K562 (cell line): Measurements from ENCODE around the gene SPECC1L. TPM values are rescaled to one million over a fixed set of nuclear protein-coding genes. Genes with fewer than 3 reads are reported as not detected.

Source experiments
- ATAC-seq: fragments of 200-7000 bp; cut with Tn5 transposase; 3 replicates; pipeline ENCODE4 v1.9.1; 2020; ENCODE audit warnings: moderate library complexity
- BruUV-seq: library from RNA; stranded (reverse); fragments of 400-500 nt; replicated peaks from 2 replicates; lab custom pipeline; 2021; lab: Mats Ljungman, UMichigan
- CTCF ChIA-PET: fragments of 300-600 bp; formaldehyde crosslinking; extraction: SDS; loops from one replicate; lab custom pipeline; 2021; ENCODE audit warnings: low intra/inter-chr PET ratio; lab: Yijun Ruan, JAX
- POLR2A ChIA-PET: fragments of 300-600, 350-650 bp; sonication (Branson Sonifier 250); formaldehyde crosslinking; extraction: SDS; loops from one replicate; lab custom pipeline; 2021; ENCODE audit warnings: antibody characterized with exemption, inconsistent platforms; lab: Yijun Ruan, JAX
- DNase-seq, 4 experiments: peaks; one replicate each; pipeline versions ENCODE4 v3.0.0 to v3.0.0-alpha.2; 2011 to 2018; ENCODE audit warnings: low spot score in 3 of 4, mixed read lengths in 3 of 4; ENCODE audit errors: extremely low read depth in 1 of 4
- FAIRE-seq: peaks from 2 replicates; lab custom pipeline; 2011; peaks lifted over from hg19 to GRCh38; lab: Jason Lieb, UNC
- H2AFZ ChIP-seq: 2 replicates; pipeline ENCODE4 v1.6.0; 2011; ENCODE audit warnings: low read depth, low read length, control low read depth, inconsistent platforms
- H3K27ac ChIP-seq: fragments of 200-600 bp; 3 replicates; pipeline ENCODE4 v1.8.0; 2011; ENCODE audit warnings: low read depth, mild to moderate bottlenecking, control low read depth, inconsistent platforms, low read length, moderate library complexity, mixed read lengths; ENCODE audit errors: extremely low read depth
- H3K27me3 ChIP-seq, 2 experiments: fragments of 300-600 bp in 1 of 2; 2 replicates in 1 of 2; 3 replicates in 1 of 2; pipeline versions ENCODE4 v1.6.0 to v1.8.0; 2011; ENCODE audit warnings: inconsistent platforms in 2 of 2, low read length in 2 of 2, mild to moderate bottlenecking in 1 of 2, mixed read lengths in 1 of 2, moderate library complexity in 1 of 2; ENCODE audit not compliant: control insufficient read depth in 2 of 2, insufficient read depth in 2 of 2
- H3K36me3 ChIP-seq: fragments of 300-600 bp; 3 replicates; pipeline ENCODE4 v1.8.0; 2011; ENCODE audit warnings: mild to moderate bottlenecking, low read length, inconsistent platforms; ENCODE audit not compliant: control insufficient read depth, insufficient read depth
- H3K4me1 ChIP-seq, 2 experiments: fragments of 200-600 bp in 1 of 2; replicated peaks in 1 of 2; 2 replicates in 1 of 2; 3 replicates in 1 of 2; pipeline versions ENCODE4 v1.5.1 to v1.8.0; 2011; ENCODE audit warnings: inconsistent platforms in 2 of 2, low read length in 2 of 2, mild to moderate bottlenecking in 1 of 2, mixed read lengths in 1 of 2, moderate library complexity in 1 of 2; ENCODE audit not compliant: control insufficient read depth in 2 of 2, insufficient read depth in 2 of 2
- H3K4me2 ChIP-seq: 2 replicates; pipeline ENCODE4 v1.6.1; 2011; ENCODE audit warnings: low read length, control low read depth, inconsistent platforms, mixed read lengths; ENCODE audit not compliant: insufficient read depth
- H3K4me3 ChIP-seq: fragments of 200-600 bp; sonication (generic), shearing (Covaris generic); 2 replicates; pipeline ENCODE4 v1.5.1; 2016; ENCODE audit warnings: control low read depth, inconsistent platforms
- H3K79me2 ChIP-seq: fragments of 200-600 bp; 3 replicates; pipeline ENCODE4 v1.8.0; 2011; ENCODE audit warnings: low read length, inconsistent platforms; ENCODE audit not compliant: control insufficient read depth, insufficient read depth
- H3K9ac ChIP-seq, 2 experiments: 2 replicates each; pipeline versions ENCODE4 v1.6.0 to v1.6.1; 2011; ENCODE audit warnings: low read depth in 2 of 2, low read length in 2 of 2, control low read depth in 1 of 2, inconsistent platforms in 1 of 2, mild to moderate bottlenecking in 1 of 2, mixed read lengths in 1 of 2; ENCODE audit not compliant: insufficient read depth in 1 of 2
- H3K9me1 ChIP-seq: one replicate; pipeline ENCODE4 v1.6.0; 2011; ENCODE audit warnings: inconsistent platforms, mild to moderate bottlenecking, low read length, moderate library complexity; ENCODE audit not compliant: control insufficient read depth, insufficient read depth
- H3K9me3 ChIP-seq: replicated peaks from 2 replicates; pipeline ENCODE4 v1.5.1; 2011; ENCODE audit warnings: low read depth, low read length, inconsistent platforms; ENCODE audit not compliant: control insufficient read depth, insufficient read depth
- H4K20me1 ChIP-seq: replicated peaks from 2 replicates; pipeline ENCODE4 v1.6.1; 2011; ENCODE audit warnings: low read length, inconsistent platforms, mixed read lengths; ENCODE audit not compliant: control insufficient read depth, insufficient read depth
- FOXA1 ChIP-seq: fragments of 450-650 bp; IDR thresholded peaks from 2 replicates; pipeline ENCODE4 v1.6.1; 2016; ENCODE audit warnings: mild to moderate bottlenecking, borderline replicate concordance
- NR4A1 ChIP-seq, 2 experiments: fragments of 250-450 bp in 1 of 2; fragments of 450-650 bp in 1 of 2; sonication (Bioruptor Pico) in 1 of 2; IDR thresholded peaks; 2 replicates each; pipeline versions ENCODE4 v1.4.0 to v1.6.1; 2016 to 2020; ENCODE audit warnings: mild to moderate bottlenecking in 2 of 2, missing compliant biosample characterization in 1 of 2, missing genetic modification characterization in 1 of 2, moderate library complexity in 1 of 2
- PTRF ChIP-seq: fragments of 450-650 bp; IDR thresholded peaks from 2 replicates; pipeline ENCODE4 v1.6.1; 2016; ENCODE audit warnings: mild to moderate bottlenecking, missing genetic modification characterization, missing compliant biosample characterization
- PTTG1 ChIP-seq: fragments of 450-650 bp; IDR thresholded peaks from 2 replicates; pipeline ENCODE4 v1.6.1; 2016; ENCODE audit warnings: low read depth, mild to moderate bottlenecking, missing genetic modification characterization, missing compliant biosample characterization
- ZNF140 ChIP-seq: fragments of 250-450 bp; sonication (Bioruptor Pico); IDR thresholded peaks from 2 replicates; pipeline ENCODE4 v1.8.0; 2021; ENCODE audit warnings: moderate library complexity, mild to moderate bottlenecking, inconsistent platforms
- in situ Hi-C: fragments of 300-500 bp; cut with MboI; formaldehyde crosslinking; loops from 4 replicates; pipeline ENCODE4 v1.15.0; 2018; ENCODE audit warnings: inconsistent platforms, mixed read lengths
- intact Hi-C: fragments of 100-400 bp; cut with micrococcal nuclease; formaldehyde crosslinking; loops from 2 replicates; pipeline ENCODE4 v1.14.2; 2022
- polyA plus RNA-seq, 8 experiments: library from polyadenylated mRNA; depleted of rRNA in 4 of 8; stranded (reverse) in 5 of 8; unstranded in 3 of 8; fragments of >200 nt; fragmentation: Nextera tagmentation in 2 of 8; fragmentation: Illumina TruSeq in 1 of 8; extraction: Ambion mirVana in 2 of 8; extraction: Trizol in 1 of 8; gene quantifications; 2 replicates each; pipeline versions ENCODE4 v1.2.1 to v1.2.3, GENCODE V29; 2011 to 2014; ENCODE audit warnings: inconsistent platforms in 1 of 8, missing spikeins in 1 of 8
- total RNA-seq, 7 experiments: library from RNA; depleted of rRNA in 6 of 7; stranded (reverse); fragments of >200 nt in 6 of 7; fragmentation: Illumina TruSeq in 2 of 7; extraction: Trizol in 2 of 7; gene quantifications; 2 replicates each; pipeline versions ENCODE4 v1.2.1 to v1.2.3, GENCODE V29; 2011 to 2021; ENCODE audit warnings: low replicate concordance in 1 of 7
- TF ChIP-seq, protein P1 (sequence below): fragments of 450-650 bp; IDR thresholded peaks from 2 replicates; pipeline ENCODE4 v1.6.1; 2016

SPECC1L gene
- total and polyA plus RNA-seq, 9 of the 15 experiments (the other 6 are each of a cell fraction or from before 2014, with no cell fraction given): 1.4 to 27.9 (median 14.5) TPM

DNA sequence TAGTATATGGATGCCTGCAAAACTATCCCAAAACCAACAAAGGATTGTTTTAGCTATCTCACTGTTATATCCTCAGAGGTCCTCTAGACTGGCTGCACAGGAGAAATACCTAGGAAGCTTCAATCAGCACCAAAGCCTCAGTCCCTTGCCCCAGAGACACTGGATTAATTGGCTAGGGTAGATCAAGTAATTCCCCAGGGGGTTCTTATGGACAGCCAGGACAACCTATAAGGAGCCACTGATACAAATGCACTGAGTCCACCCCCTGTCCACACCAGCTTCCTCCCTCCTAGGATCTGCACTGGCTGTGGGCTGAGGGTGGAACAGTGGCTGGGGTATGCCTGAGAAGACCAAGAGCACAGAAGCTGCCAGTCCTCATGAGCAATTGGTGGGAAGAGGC is 173.0 kb downstream of the SPECC1L start:
- ATAC-seq: no peak
- H3K27me3 ChIP-seq: 0 out of 5 replicates have a peak, but pooled peaks cover 0 to under 1% of the 10 kb centered on the region in 2 experiments
- POLR2A ChIA-PET: interaction anchor here (0.6 kb wide), 2 partner anchors 9 to 1274 kb away, joined by 3 read pairs; no protein-coding TSS in a partner anchor
- H3K9ac ChIP-seq: no peak overlapping the region
- H3K27ac ChIP-seq: no peak overlapping the region
- no peaks in the 10 kb centered on the region for H3K79me2 ChIP-seq
- no peak for FAIRE-seq
- no peaks in the 10 kb centered on the region for H4K20me1 ChIP-seq
- CTCF ChIA-PET: no interaction called here
- no peak for DNase-seq
- no TSS peak for BruUV-seq
- no peaks in the 10 kb centered on the region for H3K9me3 ChIP-seq
- in situ Hi-C loops: no loop called here
- peaks cover 16 to 21% of the 10 kb centered on the region in 2 experiments for H3K4me1 ChIP-seq
- TF ChIP-seq FOXA1 (no peak), PTRF (tag) (no peak), PTTG1 (tag) (no peak), ZNF140 (no peak), NR4A1 (CRISPR knock-in tag; IDR thresholded peaks at IDR 0.05) (no peak), NR4A1 (tag; IDR thresholded peaks at IDR 0.05) (no peak)
- TF ChIP-seq, protein P1, sequence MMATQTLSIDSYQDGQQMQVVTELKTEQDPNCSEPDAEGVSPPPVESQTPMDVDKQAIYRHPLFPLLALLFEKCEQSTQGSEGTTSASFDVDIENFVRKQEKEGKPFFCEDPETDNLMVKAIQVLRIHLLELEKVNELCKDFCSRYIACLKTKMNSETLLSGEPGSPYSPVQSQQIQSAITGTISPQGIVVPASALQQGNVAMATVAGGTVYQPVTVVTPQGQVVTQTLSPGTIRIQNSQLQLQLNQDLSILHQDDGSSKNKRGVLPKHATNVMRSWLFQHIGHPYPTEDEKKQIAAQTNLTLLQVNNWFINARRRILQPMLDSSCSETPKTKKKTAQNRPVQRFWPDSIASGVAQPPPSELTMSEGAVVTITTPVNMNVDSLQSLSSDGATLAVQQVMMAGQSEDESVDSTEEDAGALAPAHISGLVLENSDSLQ: 0 out of 2 replicates have a peak, but pooled peaks have one; percentile 23
- no peak overlapping the region for H3K4me3 ChIP-seq
- intact Hi-C loops: no loop called here
- no peak overlapping the region for H2AFZ ChIP-seq
- no peaks in the 10 kb centered on the region for H3K9me1 ChIP-seq
- no peak overlapping the region for H3K4me2 ChIP-seq
- H3K36me3 ChIP-seq: no peaks in the 10 kb centered on the region
